ENCODE data around the gene SORCS2. TPM values are rescaled to one million over a fixed set of nuclear protein-coding genes. Genes with fewer than 3 reads are reported as not detected.

SORCS2 gene
- total RNA-seq, 1 experiment from 2014 or later, result not detected

DNA sequence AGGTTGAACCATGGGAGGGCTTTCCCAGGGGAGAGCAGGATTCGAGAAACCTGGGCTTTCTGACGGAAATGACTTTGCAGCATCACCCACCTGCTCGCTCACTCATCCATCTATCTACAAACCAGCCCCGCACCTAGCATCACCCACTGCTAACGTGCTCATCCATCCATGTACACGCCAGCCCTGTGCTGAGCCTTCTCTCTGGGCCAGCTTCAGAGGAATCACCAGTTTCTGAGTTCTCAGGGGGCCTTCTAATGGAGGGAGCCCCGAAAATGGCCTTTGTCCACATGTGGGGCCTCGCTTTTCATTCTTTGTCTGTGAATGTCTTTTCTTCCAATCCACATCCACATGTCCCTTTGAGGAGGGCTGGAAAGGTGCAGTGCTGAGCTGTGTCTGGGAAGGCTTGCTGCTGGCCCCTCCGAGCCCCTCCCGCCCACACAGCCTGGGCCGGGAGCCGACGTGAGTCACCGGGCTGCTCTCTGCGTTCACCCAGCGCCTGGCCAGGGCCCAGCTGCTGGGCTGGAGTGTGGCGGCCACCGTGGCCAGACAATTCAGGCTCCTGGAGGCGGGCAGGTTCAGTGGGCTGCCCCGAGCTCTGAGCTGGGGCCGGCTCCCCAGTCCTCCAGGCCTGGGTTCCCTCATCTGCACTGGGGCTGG is 14.7 kb downstream of the SORCS2 start:
- no peak overlapping the region for H3K4me3 Mint-ChIP-seq (ENCODE audit: low read depth, unreplicated experiment)
- H3K4me1 Mint-ChIP-seq (ENCODE audit: low read depth, unreplicated experiment), result peaks cover 9% of the 10 kb centered on the region
- peak; percentile 60 for DNase-seq
- H3K9me3 Mint-ChIP-seq (ENCODE audit: low read depth, unreplicated experiment), result no peaks in the 10 kb centered on the region
- TF ChIP-seq, protein P1, sequence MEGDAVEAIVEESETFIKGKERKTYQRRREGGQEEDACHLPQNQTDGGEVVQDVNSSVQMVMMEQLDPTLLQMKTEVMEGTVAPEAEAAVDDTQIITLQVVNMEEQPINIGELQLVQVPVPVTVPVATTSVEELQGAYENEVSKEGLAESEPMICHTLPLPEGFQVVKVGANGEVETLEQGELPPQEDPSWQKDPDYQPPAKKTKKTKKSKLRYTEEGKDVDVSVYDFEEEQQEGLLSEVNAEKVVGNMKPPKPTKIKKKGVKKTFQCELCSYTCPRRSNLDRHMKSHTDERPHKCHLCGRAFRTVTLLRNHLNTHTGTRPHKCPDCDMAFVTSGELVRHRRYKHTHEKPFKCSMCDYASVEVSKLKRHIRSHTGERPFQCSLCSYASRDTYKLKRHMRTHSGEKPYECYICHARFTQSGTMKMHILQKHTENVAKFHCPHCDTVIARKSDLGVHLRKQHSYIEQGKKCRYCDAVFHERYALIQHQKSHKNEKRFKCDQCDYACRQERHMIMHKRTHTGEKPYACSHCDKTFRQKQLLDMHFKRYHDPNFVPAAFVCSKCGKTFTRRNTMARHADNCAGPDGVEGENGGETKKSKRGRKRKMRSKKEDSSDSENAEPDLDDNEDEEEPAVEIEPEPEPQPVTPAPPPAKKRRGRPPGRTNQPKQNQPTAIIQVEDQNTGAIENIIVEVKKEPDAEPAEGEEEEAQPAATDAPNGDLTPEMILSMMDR (IDR thresholded peaks at IDR 0.05; ENCODE audit: unreplicated experiment), result no peak
- no peaks in the 10 kb centered on the region for H3K36me3 Mint-ChIP-seq (ENCODE audit: insufficient read depth, unreplicated experiment)
- intact Hi-C loops (cut with micrococcal nuclease; ENCODE audit: unreplicated experiment), result no loop called here
- no peak overlapping the region for H3K27ac Mint-ChIP-seq (ENCODE audit: unreplicated experiment)
- CTCF ChIA-PET, result interaction anchor here (1.1 to 1.4 kb wide), 2 partner anchors 18 to 67 kb away, joined by 4 to 5 read pairs; no protein-coding TSS in a partner anchor
- no TSS peak for BruUV-seq (replicated peaks)
- H3K27me3 Mint-ChIP-seq (ENCODE audit: unreplicated experiment), result peaks cover 9% of the 10 kb centered on the region

DNA sequence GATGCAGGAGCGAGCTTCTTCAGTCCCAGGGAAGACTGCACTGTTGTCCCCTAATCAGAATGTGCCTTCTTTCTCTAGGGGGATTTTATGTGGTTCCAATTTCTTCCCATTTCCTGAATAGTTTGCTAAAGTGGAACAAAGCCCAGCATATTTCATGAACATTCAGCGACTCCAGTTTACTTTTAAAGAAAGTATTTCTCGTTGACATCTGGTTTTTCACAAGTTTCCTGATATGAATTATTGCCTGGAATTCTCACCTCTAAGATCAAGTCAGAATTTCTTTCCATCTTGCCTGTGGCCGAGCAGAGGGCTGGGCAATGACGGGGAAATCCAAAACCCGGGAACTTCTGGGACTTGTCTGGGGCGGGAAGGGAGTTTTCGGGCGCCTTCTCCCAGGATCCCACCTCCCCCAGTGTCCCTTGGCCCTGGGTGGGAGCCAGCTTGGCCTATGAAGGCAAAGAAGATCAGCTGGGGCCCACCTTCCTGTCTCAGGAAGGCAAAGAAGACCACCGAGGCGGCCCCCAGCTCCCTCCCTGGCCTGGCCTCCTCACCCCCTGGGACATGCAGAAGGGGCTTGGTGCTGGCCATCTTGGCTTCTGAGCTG is 15.4 kb downstream of the SORCS2 start:
- no peak overlapping the region for H3K4me3 Mint-ChIP-seq (ENCODE audit: low read depth, unreplicated experiment)
- CTCF ChIA-PET, result interaction anchor here (1.1 to 1.4 kb wide), 2 partner anchors 18 to 66 kb away, joined by 4 to 5 read pairs; no protein-coding TSS in a partner anchor

DNA sequence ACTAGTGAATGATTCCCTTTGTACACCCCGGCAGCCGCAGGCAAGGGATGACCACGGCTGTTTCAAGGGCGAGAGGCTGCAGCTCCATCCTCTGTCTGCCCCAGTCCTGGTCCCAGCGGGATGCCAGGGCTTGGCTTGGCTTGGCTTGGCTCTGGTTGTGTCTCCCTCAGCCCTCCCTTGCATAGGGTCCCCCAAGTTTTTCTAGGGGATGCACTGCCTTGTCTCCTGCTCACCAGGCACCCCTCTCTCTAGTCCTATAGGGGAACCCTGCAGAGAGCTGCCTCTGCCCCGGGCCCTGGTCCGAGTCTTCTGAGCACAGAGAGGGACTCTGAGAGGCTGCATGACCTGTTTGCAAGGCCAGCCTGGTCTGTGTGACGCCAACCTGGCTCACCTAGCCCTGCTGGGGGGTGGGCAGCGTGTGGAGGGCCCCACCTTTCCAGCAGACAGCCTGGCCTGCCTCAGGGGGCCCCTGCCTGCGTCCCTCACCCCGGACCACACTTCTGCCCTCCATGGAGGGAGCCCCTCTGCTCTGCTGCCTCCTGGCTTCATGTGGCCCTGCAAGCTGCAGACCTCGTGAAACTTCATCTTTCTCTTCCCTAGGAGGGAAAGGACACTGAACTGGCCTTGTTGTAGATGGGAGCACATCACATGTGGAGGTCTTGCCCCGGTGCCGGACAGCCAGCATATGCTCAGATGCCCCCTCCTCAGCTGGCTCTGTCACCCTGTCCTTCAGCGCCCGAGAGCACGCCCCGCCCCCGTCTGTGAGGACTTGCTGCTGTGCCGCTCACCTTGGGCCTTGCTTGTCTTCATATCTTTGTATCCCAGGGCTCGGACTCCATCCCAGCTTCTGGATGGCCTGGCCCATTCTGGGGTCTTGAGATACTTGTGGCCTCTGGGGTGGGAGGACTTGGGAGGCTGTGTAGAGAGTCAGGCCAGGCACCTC is 16.4 kb downstream of the SORCS2 start:
- CTCF ChIA-PET, result no interaction called here
- Mint-ChIP-seq H3K4me1 (ENCODE audit: low read depth, unreplicated experiment) (peaks cover 9% of the 10 kb centered on the region), H3K27me3 (ENCODE audit: unreplicated experiment) (no peaks in the 10 kb centered on the region), H3K36me3 (ENCODE audit: insufficient read depth, unreplicated experiment) (no peaks in the 10 kb centered on the region), H3K27ac (ENCODE audit: unreplicated experiment) (no peak overlapping the region), H3K9me3 (ENCODE audit: low read depth, unreplicated experiment) (no peaks in the 10 kb centered on the region), H3K4me3 (ENCODE audit: low read depth, unreplicated experiment) (no peak overlapping the region)
- TF ChIP-seq, protein P1 (IDR thresholded peaks at IDR 0.05; ENCODE audit: unreplicated experiment), result no peak
- BruUV-seq (replicated peaks), result no TSS peak
- no peak for DNase-seq
- intact Hi-C loops (cut with micrococcal nuclease; ENCODE audit: unreplicated experiment), result no loop called here

More for the DNA sequence above, 15.4 kb downstream of the SORCS2 start:
- Mint-ChIP-seq H3K27ac (ENCODE audit: unreplicated experiment) (no peak overlapping the region), H3K9me3 (ENCODE audit: low read depth, unreplicated experiment) (no peaks in the 10 kb centered on the region), H3K36me3 (ENCODE audit: insufficient read depth, unreplicated experiment) (no peaks in the 10 kb centered on the region), H3K27me3 (ENCODE audit: unreplicated experiment) (peaks cover 2% of the 10 kb centered on the region), H3K4me1 (ENCODE audit: low read depth, unreplicated experiment) (peaks cover 9% of the 10 kb centered on the region)
- intact Hi-C loops (cut with micrococcal nuclease; ENCODE audit: unreplicated experiment), result no loop called here
- DNase-seq, result no peak
- TF ChIP-seq, protein P1 (IDR thresholded peaks at IDR 0.05; ENCODE audit: unreplicated experiment), result no peak
- no TSS peak for BruUV-seq (replicated peaks)

DNA sequence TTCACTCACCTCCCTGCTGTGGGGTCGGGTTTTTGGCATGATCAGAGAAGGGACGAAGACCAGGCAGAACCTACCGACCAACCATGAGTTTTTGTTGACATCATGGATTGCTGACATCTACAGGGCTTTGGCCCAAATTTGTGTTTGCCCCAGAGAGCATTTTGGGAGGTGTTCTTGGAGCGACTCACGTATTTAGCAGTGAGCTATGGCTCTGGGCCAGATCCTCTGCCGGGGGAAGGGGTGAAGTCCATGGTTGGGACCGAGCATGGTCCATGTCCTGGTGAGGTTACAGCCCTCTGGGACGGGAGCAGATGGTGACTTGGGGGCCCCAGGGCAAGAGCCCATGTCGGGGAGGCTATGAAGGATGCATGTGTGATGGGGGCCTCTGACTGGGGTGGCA is 17.4 kb downstream of the SORCS2 start:
- Mint-ChIP-seq H3K27me3 (ENCODE audit: unreplicated experiment) (no peaks in the 10 kb centered on the region), H3K27ac (ENCODE audit: unreplicated experiment) (no peak overlapping the region), H3K36me3 (ENCODE audit: insufficient read depth, unreplicated experiment) (no peaks in the 10 kb centered on the region), H3K9me3 (ENCODE audit: low read depth, unreplicated experiment) (no peaks in the 10 kb centered on the region), H3K4me3 (ENCODE audit: low read depth, unreplicated experiment) (no peak overlapping the region), H3K4me1 (ENCODE audit: low read depth, unreplicated experiment) (peaks cover 9% of the 10 kb centered on the region)
- no TSS peak for BruUV-seq (replicated peaks)
- CTCF ChIA-PET, result no interaction called here
- no peak for DNase-seq
- TF ChIP-seq, protein P1 (IDR thresholded peaks at IDR 0.05; ENCODE audit: unreplicated experiment), result no peak
- intact Hi-C loops (cut with micrococcal nuclease; ENCODE audit: unreplicated experiment), result no loop called here
